HG03354 (cell line): ENCODE results near the gene CDC42.

Source experiments
- ATAC-seq: cut with Tn5 transposase; IDR thresholded peaks from one replicate; pipeline ENCODE4 v1.9.1; 2021; ENCODE audit warnings: mild to moderate bottlenecking; ENCODE audit not compliant: unreplicated experiment, poor library complexity, severe bottlenecking

The CDC42 gene

DNA sequence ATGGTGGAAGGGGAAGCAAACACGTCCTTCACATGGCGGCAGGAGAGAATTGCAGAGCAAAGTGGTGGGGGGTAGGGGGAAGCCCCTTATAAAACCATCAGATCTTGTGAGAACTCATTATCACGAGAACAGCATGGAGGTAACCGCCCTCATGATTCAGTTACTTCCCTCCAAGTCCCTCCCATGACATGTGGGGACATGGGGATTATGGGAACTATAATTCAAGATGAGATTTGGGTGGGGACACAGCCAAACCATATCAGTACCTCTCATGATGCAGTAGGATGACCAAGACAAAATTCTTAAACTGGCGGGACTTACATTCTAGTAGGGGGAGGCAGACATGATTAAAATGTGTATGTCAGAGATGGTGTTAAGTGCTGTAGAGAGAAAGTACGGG lies 51.6 kb downstream of the CDC42 start:
- no peak for ATAC-seq

DNA sequence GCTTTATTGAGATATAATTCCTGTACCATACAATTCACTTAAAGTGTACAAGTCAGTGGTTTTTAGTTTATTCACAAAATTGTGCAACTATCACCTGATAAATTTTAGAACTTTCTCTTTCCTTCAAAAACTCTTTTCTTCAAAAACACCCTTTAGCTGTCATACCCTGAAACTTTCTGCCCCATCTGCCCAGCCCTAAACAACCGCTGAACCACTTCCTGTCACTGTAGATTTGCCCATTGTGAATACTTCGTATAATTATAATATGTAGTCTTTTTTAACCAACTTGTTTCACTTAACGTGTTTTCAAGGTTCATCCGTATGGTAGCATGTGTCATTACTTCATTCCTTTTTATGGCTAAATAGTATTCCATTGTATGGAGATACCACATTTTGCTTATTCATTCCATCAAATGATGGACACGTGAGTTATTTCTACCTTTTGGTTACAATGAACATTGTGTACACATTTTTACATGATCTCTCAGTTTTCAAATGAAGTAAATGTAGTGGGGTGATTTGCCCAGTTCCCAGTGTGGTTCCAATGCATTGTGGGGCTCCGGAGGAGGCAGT lies 52.4 kb downstream of the CDC42 start:
- ATAC-seq: no peak

DNA sequence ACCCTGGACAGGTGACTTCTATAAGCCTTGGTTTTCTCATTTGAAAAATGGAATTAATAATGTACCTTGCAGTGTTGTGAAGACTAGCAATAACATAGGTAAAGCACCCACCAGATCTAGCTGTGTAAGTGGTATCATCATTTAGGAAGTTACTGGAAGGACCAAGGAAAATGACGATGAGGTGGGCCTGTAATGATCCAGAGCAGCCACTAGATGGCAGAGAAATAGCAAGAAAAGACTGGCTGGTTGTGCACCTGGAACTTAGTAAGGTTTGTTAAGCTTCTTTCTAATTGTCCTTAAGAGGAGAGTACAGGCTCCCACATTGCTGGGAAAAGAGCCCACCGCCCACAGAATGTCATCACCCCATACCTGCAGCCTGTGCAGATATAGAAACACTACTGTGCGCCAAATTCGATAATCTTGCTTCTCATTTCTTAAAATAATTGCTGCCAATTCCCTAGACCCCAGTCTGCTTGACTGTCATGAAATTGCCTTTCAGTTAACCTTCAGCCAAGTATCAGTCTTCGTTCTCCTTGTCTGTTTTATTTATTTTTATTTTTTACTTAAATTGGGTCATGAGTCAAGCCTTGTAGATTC lies 53.2 kb downstream of the CDC42 start:
- ATAC-seq: no peak

DNA sequence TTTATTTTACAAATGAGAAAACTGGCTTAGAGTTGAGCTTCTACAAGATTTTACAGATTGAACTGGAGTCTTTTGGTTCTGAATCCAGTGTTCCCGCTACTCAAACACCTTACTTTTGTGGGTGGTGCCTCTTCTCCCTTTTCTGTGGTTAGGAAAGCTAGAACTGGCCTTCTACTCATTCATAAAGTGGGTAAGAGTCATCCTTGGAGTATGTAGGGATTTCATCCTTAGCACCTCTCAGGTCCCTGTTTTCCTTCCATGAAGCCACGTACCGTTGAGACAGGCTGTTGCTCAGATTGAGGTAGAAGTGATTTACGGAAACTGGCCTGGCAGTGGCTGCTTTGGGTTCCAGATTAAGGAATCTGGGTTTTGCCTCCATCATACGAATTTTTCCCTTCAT lies 54.6 kb downstream of the CDC42 start:
- no peak for ATAC-seq

DNA sequence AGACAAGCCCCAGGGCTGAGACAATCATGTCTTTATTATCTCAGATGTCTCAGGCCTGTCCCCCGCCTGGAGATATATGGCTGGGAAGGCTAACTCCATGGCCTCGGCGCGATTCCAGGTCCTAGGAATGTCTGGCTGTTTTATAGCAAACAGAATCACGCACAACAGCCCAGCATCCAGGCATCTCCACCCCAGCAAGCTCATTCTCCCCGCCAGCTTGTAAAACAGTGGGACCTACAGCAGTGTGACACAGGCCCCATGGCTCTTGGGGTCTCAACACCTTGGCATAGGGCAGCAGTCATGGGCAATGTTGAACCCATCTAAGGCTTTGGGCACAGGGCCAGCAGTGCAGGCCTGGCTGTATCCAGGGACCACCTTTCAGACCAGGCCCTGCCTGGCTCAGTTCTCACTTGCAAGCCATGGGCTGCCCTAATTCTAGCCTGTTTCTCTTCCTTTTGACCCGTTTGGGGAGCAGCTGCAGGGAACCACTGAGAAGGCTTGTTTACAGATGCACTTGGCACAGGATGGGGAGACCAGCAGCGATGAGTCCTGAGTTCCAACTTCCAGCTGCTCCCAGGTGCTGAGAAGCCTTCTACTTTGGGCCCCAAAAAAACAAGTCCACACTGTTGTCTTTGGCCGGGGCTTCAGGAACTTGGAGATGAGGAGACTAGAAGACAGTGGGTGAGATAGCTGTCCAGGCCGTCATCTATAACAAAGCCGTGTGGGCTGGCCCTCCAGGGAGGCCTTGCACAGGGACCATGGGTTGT lies 56.0 kb downstream of the CDC42 start:
- ATAC-seq: no peak

DNA sequence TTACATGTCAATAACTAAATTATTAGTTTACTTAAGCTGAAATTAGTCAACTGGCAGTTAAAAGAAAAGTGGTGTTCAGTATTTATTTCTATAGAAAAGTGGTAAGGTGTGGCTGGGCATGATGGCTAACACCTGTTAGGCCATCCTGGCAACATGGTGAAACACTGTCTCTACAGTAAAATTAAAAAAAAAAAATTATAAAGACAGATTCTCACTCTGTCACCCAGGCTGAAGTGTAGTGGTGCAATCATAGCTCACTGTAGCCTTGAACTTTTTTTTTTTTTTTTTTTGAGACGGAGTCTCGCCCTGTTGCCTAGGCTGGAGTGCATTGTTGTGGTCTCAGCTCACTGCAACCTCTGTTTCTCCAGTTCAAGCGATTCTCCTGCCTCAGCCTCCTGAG lies 57.5 kb downstream of the CDC42 start:
- ATAC-seq: no peak

- ATAC-seq: no peak
These were observed 58.6 kb downstream of the CDC42 start for GRCh38 chr1:22111115-22111514.

- no peak for ATAC-seq
These were observed 59.1 kb downstream of the CDC42 start for GRCh38 chr1:22111620-22112019.

DNA sequence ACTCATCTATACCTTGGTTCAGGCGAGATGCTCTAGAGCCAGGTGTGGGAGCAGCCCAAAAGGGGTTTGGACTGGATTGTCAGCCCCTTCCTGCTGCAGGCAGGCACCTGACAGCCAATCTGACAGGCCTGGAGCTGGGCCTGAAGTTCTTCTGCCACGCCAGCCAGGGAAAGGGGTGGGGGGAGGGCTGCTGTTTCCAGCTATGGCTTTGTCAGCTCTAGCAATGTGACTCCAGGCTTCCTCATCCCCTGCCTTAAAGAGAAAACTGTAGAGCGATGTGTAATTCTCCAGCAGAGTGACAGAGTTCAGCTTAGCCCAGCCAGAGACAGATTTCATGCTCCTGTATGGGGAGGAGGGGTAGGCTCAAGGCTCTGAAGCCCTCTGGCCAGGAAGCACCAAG lies 60.0 kb downstream of the CDC42 start:
- ATAC-seq: no peak

DNA sequence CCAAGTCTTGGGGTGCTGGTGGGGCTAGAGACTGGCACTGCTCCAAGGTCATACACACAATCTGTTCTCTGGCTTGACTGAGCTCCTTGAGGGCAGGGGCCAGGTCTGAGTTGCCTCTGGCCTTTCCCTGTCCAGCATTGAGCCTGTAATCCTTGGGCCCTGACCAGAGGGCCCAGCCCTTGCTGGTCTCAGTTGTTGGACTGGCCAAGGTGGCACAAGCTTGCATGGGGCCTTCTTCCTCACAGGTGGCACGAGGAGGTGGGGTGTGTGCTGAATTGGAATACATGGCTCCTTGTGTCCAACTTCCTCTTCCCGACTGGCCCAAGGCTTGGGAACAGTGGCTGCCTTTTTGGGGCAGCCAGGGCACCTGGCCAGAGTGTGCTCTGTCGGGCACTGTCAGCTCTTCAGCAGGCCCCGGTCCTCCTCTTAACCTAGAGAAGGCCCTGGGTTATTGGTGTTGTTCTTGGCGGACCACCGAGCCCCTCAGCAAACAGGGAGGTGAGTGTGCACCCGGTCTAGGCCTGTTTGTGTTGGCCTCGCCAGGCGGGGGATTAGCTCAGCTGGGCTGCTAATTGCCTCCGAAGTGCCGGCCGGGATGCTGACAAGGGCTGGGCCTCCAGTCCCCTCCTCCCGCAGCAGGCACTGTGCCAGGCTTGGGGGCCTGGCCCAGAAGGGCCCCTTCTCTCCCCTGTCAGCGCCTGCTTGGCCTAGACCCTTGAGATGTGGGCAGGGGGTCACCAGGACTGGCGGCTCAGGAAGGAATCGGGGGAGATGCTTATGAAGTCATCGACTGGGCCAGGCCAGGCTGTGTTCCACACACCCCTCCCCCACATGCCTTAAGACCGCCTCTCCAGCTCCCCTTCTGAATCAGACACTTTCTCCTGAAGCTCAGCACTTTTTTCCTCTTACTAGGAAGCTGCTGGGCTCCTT lies 61.8 kb downstream of the CDC42 start:
- ATAC-seq: no peak

GRCh38 chr1:22115286-22115685 lies 62.8 kb downstream of the CDC42 start:
- ATAC-seq: no peak

DNA sequence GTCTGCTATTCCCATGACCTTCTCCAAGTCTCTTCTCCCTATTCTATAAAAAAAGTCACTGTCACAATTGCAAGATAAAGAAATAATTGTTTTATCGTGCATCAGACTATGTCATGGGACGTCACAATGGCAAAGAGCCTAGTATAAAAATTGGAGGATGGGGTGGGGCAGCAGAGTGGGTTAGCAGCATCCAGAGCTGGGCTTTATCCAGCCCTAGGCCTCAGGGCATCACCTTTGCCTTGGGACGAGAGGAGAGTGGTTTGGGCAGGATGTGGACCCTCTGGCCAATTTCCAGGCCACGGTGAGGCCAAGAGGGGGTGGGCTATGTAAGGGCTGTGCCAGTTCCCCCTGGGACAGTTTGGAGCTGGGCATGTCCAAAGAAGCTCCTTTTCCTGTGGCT lies 64.7 kb downstream of the CDC42 start:
- no peak for ATAC-seq

- no peak for ATAC-seq
These were observed 65.3 kb downstream of the CDC42 start for GRCh38 chr1:22117851-22118250.

DNA sequence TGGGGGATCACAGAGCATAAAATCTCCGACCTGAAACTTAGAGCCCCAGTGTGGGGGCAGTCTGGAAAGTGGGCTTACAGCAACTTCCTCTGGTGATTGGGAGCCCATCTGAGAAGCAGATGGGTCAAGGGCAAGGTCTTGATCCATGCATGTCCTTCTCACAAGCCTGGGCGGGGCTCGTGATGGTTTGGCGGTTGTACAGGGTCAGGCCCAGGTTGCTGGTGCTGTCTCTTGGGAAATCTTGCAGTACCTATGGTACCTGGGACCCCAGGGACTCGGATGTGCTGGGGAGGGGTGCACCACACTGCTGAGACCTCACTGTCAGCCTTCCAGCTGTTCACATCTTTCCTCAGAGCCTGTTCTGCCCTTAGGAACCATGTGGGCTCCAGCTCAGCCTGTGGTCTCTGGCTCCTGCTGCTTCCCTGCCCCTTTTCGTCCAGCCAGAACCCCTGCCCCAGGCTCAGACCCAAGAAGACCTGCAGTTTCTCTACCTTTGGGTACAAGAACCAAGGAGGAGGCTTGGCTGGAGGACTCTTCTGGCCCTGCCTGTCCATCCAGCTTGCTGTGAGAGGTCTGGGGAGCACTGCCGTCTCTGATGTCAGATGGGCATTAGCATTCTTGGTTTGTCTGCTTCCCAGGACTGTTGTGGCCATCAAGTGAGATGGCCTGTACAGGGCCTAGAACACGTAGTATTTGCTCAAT lies 65.9 kb downstream of the CDC42 start:
- ATAC-seq: no peak

GRCh38 chr1:22119626-22120468 lies 67.3 kb downstream of the CDC42 start:
- no peak for ATAC-seq

GRCh38 chr1:22120469-22120790 lies 67.9 kb downstream of the CDC42 start:
- no peak for ATAC-seq

DNA sequence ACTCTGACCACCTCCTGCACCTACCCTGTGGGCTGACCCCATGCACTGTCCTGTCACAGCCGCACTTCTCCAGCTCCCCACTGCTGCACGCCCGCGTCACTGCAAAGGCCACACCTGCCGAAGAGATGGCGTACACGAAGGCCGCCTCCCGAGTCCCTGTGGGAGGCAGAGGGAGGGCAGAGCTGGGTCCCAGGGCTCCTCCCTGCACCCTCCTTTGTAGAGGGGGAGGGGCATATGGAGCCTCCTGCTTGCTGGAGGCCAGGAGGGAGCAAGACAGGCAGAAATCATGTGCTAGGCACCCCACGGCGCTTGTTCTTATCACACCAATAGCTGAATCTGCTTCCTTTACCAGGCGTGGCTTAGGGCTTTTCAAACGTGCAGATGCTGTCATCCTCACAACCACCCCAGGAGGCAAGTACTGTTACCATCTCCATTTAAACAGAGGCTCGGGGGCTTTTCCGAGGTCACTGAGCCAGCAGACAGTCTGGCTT lies 69.0 kb downstream of the CDC42 start:
- ATAC-seq: no peak

DNA sequence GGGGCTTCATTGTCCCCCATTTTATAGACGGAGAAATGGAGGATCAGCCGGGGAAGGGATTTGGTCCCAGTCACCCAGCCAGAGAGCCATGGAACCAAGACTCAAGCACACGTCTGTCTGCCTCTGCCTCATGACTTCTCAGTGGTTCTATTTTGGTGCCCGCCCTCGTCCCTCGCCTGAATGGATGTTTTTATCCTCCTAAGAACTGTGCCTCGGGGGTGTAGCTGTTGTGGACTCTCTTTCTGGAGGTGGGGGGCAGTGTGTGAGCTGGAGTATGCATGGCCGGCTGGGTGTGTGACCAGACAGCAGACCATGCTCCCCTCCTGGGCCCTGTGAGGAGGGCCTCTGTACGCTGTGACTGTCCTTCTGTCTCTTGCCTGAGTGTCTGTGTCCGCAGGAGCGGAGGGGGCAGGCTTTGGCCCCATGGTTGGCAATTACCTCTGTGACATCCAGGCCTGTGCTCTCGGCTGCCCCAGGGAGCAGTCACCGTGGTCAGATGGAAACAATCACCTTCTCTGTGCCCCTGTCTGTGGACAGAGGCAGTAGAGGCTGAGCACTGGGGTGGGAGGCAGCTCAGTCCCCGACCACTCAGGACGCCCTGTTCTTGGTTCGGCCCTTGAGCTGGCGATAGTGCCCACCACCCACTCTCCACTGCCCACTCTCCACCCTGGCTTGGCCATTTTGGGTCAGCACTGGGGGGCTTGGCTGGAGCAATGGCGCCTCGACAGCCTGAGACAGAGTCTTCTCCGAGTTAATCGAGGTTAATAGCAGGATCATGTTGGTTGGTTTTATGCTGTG lies 70.0 kb downstream of the CDC42 start:
- ATAC-seq: no peak
